Lung (tissue), 12 donors: ENCODE data around the gene MYL5. TPM values are rescaled to one million over a fixed set of nuclear protein-coding genes. Genes with fewer than 3 reads are reported as not detected.

ENCODE experiments used
- ATAC-seq: fragments of 200-7000 bp; cut with Tn5 transposase; one replicate; pipeline ENCODE4 v1.9.1; 2020; ENCODE audit warnings: moderate number of reproducible peaks; ENCODE audit not compliant: insufficient read depth, low FRiP score
- DNase-seq, 3 donors: peaks; one replicate each; pipeline ENCODE4 v3.0.0-alpha.2; 2013 to 2017
- H3K27ac ChIP-seq, 2 donors: one replicate each; pipeline ENCODE4 v1.5.1; 2013; ENCODE audit warnings: mild to moderate bottlenecking in 2 of 2, moderate library complexity in 2 of 2, control low read depth in 1 of 2, inconsistent platforms in 1 of 2, low read depth in 1 of 2, low read length in 1 of 2
- H3K27me3 ChIP-seq, 3 donors: one replicate each; pipeline ENCODE4 v1.5.1; 2013; ENCODE audit warnings: low read length in 2 of 3; ENCODE audit not compliant: control insufficient read depth in 3 of 3, insufficient read depth in 3 of 3
- H3K36me3 ChIP-seq, 4 donors: one replicate each; pipeline ENCODE4 v1.5.1; 2013; ENCODE audit warnings: low read length in 4 of 4, mild to moderate bottlenecking in 1 of 4, moderate library complexity in 1 of 4; ENCODE audit not compliant: control insufficient read depth in 4 of 4, insufficient read depth in 4 of 4
- H3K4me1 ChIP-seq, 5 donors: one replicate each; pipeline ENCODE4 v1.5.1; 2013; ENCODE audit warnings: low read length in 5 of 5, mild to moderate bottlenecking in 2 of 5, moderate library complexity in 1 of 5; ENCODE audit not compliant: control insufficient read depth in 5 of 5, insufficient read depth in 5 of 5
- H3K4me3 ChIP-seq: one replicate; pipeline ENCODE4 v1.5.1; 2013; ENCODE audit warnings: mild to moderate bottlenecking, control low read depth, moderate library complexity
- H3K9ac ChIP-seq, 2 donors: one replicate each; pipeline ENCODE4 v1.5.1; 2013; ENCODE audit warnings: low read length in 2 of 2, control low read depth in 1 of 2; ENCODE audit not compliant: insufficient read depth in 1 of 2
- H3K9me3 ChIP-seq, 4 donors: one replicate each; pipeline ENCODE4 v1.5.1; 2013; ENCODE audit warnings: low read length in 3 of 4, mild to moderate bottlenecking in 1 of 4, moderate library complexity in 1 of 4; ENCODE audit not compliant: control insufficient read depth in 4 of 4, insufficient read depth in 3 of 4
- WGBS, 2 donors: extraction: QIAGEN DNeasy Blood & Tissue Kit; methylation state at CpG; one replicate each; pipeline ENCODE4 v1.1.7; 2013; 5-methylcytosine and 5-hydroxymethylcytosine counted together
- polyA plus RNA-seq, 2 donors: library from polyadenylated mRNA; stranded (reverse); fragments of 200-250 nt; gene quantifications; one replicate each; pipeline ENCODE4 v1.2.1, GENCODE V29; 2013
- total RNA-seq, 2 donors: library from RNA; depleted of rRNA in 1 of 2; stranded (reverse); fragments of >200 nt in 1 of 2; gene quantifications; one replicate each; pipeline ENCODE4 v1.2.1, GENCODE V29; 2014 to 2021
- TF ChIP-seq, protein P1 (sequence below): IDR thresholded peaks from 2 replicates; pipeline ENCODE4 v1.5.1; 2012; ENCODE audit warnings: mild to moderate bottlenecking; ENCODE audit errors: control extremely low read depth, extremely low read depth
- donor health status: control.
- donor health status: control.
- donor health status: Bipolar disorder and iron deficiency.
- donor health status: healthy.
- donor health status: DM: yes; HTN: yes; CAD: no.

MYL5 gene
- total and polyA plus RNA-seq, 4 donors: 5.6 to 20.0 (median 10.5) TPM

DNA sequence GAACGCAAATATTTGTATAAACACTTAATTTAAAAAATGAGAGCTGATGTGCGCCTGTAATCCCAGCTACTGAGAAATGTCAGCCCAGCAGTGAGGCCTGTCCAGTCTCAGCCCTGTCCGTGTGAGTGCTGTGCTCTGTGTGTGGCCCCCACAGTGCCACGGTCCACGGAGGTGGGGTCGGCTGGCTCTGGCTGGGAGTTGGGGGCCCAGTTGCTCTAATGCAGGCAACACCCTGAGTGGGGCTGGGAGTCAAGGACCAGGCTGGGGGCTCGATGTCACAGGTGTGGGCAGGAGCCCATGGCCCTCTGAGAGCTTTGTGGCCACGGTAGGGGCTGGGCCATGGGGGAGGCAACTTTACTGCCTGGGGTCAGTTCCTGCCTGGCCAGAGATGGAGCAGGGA, 44.1 kb downstream of the MYL5 start:
- Histone ChIP-seq H3K9me3 (no peaks in the 10 kb centered on the region), H3K27ac (no peak overlapping the region), H3K4me3 (no peak overlapping the region), H3K27me3 (no peaks in the 10 kb centered on the region), H3K9ac (no peak overlapping the region), H3K4me1 (peaks cover 0 to 17% (median 0%) of the 10 kb centered on the region in 5 donors), H3K36me3 (peaks cover 0 to 13% (median 5%) of the 10 kb centered on the region in 4 donors)
- WGBS, 2 donors: 87 to 92% methylated on average over 8 of the region's 8 CpGs
- TF ChIP-seq, protein P1, sequence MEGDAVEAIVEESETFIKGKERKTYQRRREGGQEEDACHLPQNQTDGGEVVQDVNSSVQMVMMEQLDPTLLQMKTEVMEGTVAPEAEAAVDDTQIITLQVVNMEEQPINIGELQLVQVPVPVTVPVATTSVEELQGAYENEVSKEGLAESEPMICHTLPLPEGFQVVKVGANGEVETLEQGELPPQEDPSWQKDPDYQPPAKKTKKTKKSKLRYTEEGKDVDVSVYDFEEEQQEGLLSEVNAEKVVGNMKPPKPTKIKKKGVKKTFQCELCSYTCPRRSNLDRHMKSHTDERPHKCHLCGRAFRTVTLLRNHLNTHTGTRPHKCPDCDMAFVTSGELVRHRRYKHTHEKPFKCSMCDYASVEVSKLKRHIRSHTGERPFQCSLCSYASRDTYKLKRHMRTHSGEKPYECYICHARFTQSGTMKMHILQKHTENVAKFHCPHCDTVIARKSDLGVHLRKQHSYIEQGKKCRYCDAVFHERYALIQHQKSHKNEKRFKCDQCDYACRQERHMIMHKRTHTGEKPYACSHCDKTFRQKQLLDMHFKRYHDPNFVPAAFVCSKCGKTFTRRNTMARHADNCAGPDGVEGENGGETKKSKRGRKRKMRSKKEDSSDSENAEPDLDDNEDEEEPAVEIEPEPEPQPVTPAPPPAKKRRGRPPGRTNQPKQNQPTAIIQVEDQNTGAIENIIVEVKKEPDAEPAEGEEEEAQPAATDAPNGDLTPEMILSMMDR: no peak
- no peak for ATAC-seq
- DNase-seq: no peak

DNA sequence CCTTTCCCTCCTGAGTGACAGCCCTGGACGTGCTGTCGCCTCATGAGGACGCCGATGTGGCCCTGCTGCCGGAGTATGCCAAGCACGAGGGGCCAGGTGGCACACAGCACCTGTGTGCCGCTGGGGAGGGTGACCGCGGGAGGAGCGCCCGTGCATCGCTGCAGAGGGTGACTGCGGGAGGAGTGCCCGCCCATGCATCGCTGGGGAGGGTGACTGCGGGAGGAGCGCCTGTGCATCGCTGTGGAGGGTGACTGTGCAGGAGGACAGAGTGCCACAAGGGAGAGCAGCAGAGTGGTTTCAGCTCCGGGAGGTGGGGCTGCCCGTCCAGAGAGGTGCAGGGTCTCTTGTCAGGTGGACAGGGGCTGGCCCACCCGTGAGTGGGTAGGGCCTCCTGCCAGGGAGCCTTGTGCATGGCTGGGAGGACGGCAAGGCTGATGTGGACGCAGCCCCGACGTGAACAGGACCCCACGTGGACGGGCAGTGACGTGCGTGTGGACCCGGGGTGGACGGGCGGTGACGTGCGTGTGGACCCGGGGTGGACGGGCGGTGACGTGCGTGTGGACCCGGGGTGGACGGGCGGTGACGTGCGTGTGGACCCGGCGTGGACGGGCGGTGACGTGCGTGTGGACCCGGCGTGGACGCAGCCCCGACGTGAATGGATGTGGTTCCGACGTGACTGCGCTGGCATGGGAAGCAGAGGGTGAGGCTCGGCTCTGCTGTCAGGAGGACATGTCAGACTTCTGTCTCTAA, 45.9 kb downstream of the MYL5 start:
- H3K4me3 ChIP-seq: no peak overlapping the region
- H3K9ac ChIP-seq: no peak overlapping the region
- TF ChIP-seq, protein P1: no peak
- DNase-seq (no peak), ATAC-seq (no peak)
- peaks cover 0 to 11% (median 5%) of the 10 kb centered on the region in 4 donors for H3K36me3 ChIP-seq
- no peaks in the 10 kb centered on the region for H3K9me3 ChIP-seq
- peak overlapping the region in 1 of 2 donors; percentile 52 for H3K27ac ChIP-seq
- 95 to 97% methylated on average over 59 of the region's 59 CpGs for WGBS, 2 donors
- H3K27me3 ChIP-seq: no peaks in the 10 kb centered on the region
- H3K4me1 ChIP-seq: peaks cover 0 to 17% (median 0%) of the 10 kb centered on the region in 5 donors

DNA sequence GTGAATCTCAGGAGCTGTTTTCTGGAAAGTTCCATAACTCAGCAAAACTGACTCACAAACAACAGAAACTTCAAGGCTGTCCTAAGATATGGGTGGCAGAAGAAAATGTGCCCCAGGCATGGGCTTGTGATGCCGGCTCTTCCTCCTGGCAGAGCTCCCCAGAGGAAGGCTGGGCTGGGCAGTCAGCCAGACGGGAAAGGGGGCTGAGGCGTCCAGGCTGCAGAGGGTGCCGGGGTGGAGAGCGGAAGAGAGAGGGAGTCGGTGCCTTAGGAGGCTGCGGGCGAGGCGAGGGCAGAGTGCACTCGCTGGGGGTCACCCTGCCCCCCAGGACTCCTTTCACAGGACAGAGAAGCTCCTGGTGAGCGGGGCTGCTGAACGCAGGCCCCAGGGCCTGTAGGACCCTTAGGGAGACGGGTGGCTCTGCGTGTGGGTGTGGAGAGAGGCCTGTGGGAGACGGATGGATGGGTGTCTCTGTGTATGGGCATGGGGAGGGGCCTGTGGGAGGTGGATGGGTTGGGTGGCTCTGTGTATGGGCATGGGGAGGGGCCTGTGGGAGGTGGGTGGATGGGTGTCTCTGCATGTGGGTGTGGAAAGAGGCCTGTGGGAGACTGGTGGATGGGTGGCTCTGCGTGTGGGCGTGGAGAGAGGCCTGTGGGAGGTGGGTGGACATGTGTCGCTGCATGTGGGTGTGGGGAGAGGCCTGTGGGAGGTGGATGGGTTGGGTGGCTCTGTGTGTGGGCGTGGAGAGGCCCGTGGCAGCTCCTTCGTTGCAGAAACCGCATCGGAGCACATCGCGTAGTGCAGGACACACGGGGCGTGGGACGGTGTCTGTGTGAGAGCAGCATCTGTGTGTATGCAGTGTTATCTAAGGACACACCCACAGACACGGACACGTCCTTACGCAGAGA, 47.2 kb downstream of the MYL5 start:
- Histone ChIP-seq H3K27me3 (no peaks in the 10 kb centered on the region), H3K9ac (no peak overlapping the region), H3K36me3 (peaks cover 0 to 11% (median 5%) of the 10 kb centered on the region in 4 donors), H3K9me3 (no peaks in the 10 kb centered on the region), H3K4me1 (peaks cover 0 to 17% (median 0%) of the 10 kb centered on the region in 5 donors), H3K4me3 (no peak overlapping the region), H3K27ac (no peak overlapping the region)
- WGBS, 2 donors: 67 to 74% methylated on average over 31 of the region's 31 CpGs
- ATAC-seq (peak; percentile 30), DNase-seq (peak in 2 of 3 donors; percentile 38 to 62)
- TF ChIP-seq, protein P1: no peak
